Astrocyte (in vitro differentiated cells and primary cell): ENCODE measurements around the gene COL28A1.

Experiments used
- EZH2 ChIP-seq: IDR thresholded peaks from 2 replicates; pipeline ENCODE4 v1.6.1; 2012; ENCODE audit warnings: mild to moderate bottlenecking, low read length, inconsistent platforms; ENCODE audit not compliant: insufficient read depth
- TF ChIP-seq, protein P1 (sequence below): IDR thresholded peaks from 2 replicates; pipeline ENCODE4 v1.5.1; 2011; ENCODE audit warnings: low read depth, mild to moderate bottlenecking, inconsistent platforms, low read length, moderate library complexity; ENCODE audit not compliant: insufficient read depth

DNA sequence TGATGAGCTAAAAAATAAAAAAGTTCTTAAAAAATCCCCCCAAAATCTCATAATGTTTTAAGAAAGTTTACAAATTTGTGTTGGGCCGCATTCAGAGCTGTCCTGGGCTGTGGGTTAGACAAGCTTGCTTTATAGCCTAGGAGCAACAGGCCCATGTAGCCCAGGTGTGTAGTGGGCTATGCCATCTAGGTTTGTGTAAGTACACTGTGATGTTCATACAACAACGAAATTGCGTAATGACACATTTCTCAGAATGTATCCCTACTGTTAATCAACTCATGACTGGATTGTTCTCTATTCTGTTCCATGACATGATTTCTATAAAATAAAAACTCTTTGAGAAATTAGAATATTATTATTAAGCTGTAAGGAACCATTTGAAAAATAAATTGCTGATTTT is 44.0 kb upstream of the COL28A1 start:
- TF ChIP-seq, protein P1, sequence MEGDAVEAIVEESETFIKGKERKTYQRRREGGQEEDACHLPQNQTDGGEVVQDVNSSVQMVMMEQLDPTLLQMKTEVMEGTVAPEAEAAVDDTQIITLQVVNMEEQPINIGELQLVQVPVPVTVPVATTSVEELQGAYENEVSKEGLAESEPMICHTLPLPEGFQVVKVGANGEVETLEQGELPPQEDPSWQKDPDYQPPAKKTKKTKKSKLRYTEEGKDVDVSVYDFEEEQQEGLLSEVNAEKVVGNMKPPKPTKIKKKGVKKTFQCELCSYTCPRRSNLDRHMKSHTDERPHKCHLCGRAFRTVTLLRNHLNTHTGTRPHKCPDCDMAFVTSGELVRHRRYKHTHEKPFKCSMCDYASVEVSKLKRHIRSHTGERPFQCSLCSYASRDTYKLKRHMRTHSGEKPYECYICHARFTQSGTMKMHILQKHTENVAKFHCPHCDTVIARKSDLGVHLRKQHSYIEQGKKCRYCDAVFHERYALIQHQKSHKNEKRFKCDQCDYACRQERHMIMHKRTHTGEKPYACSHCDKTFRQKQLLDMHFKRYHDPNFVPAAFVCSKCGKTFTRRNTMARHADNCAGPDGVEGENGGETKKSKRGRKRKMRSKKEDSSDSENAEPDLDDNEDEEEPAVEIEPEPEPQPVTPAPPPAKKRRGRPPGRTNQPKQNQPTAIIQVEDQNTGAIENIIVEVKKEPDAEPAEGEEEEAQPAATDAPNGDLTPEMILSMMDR = no peak
- no peak for TF ChIP-seq EZH2
